NK-92 treated with Interleukin-12 subunit alpha and Interleukin-12 subunit beta, amount 100 ng/mL, for 24 hours (cell line): ENCODE data around the gene SDR9C7.

Experiments used
- DNase-seq: peaks from one replicate; lab custom pipeline; 2025; lab: John Stamatoyannopoulos, UW

Gene SDR9C7

DNA sequence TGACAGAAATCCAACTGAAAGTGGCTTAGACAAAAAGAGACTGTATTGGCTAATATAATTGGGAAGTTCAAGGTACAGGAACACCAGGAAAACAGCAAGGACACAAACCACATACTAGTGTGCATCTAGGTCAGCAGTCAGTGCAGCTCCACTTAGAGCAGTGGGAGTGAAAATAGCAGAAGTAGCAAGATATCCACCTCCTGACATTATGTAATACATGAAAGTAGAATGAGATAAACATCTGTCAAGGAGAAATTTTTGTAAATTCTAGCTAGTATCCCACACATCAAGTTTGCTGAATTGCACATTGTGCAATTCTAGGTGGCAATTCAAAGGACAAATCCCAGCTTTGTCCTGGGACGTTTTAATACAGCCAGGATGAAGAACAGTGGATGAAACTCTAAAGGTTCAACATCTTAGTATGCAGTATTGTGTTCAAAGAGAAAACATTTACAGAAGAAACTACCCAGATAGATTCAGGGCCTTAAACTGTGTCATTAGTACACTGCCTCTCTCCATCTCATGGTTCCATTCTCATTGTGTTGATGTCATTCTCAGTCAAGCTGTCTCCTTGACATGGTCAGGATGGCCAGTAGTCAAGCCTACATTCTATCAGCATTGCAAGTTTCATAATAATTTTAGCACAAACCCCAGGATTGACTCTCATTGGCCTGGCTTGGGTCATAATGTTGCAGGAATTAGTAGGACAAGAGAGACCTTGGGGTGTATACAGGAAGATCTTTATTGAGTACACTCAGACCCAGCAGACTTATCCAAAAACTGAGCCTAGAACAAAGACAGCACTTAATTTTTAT is 56.8 kb downstream of the SDR9C7 start:
- DNase-seq = no peak

- no peak for DNase-seq
Measured at GRCh38 chr12:56874821-56875220, 59.4 kb downstream of the SDR9C7 start.

DNA sequence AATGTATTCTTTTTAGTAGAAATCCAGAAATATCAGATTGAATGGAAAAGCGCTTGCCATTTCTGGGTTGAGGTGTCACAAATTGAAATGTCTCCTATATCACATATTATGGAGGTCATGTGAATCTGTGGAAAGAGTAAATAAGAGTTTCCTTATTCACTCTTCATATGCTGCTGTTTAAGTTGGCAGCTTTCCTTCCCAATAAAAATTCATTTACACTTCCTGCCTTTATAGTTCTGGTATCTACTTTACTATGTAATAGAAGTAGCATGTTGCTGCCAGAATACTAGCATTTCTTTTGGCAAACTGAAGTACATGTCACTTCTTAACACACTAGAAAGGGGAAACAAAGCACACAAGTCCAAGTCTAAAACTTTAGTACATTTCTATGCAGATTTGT is 60.8 kb downstream of the SDR9C7 start:
- no peak for DNase-seq
